ENCODE measurements around the gene FSTL4. TPM values are rescaled to one million over a fixed set of nuclear protein-coding genes. Genes with fewer than 3 reads are reported as not detected.

FSTL4 gene
- total and polyA plus RNA-seq, 9 donors, result 0.07 to 0.22 (median 0.15) TPM; not detected in 4

DNA sequence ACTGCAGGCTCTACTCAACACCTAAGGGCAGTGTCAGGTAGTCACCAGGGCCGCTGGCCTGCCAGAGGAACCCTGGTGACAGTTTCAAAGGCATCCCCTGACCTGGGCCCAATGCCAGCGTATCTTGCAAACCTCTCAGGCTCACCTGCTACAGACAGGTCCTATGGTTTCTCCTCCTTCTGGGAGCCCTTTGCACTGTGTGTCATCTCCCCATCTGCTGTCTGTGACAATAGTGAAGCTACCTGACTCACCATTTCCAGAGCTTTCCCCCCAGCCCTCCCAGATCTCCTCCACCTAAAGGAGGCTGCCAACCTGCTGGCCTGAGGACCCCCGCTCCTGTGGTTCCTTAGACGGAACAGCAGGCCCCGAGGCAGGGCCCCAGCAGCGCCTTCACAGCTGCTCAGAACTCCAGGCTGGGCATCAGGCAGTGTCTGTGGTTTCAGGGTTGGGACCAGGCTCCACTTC, 203.1 kb downstream of the FSTL4 start:
- Histone ChIP-seq H3K36me3 (no peaks in the 10 kb centered on the region), H3K27ac (no peak overlapping the region), H3K9me3 (no peaks in the 10 kb centered on the region), H3K4me3 (no peak overlapping the region), H3K4me1 (ENCODE audit: insufficient read depth) (no peaks in the 10 kb centered on the region), H3K27me3 (no peaks in the 10 kb centered on the region)
- no peak for DNase-seq
- TF ChIP-seq CTCF (IDR thresholded peaks at IDR 0.05) (no peak), EP300 (IDR thresholded peaks at IDR 0.05) (no peak), POLR2A (IDR thresholded peaks at IDR 0.05) (no peak)
- WGBS, 3 donors, result 87 to 88% (median 87%) methylated on average over 6 of the region's 6 CpGs
- intact Hi-C loops (cut with DNase I), result no loop called here

DNA sequence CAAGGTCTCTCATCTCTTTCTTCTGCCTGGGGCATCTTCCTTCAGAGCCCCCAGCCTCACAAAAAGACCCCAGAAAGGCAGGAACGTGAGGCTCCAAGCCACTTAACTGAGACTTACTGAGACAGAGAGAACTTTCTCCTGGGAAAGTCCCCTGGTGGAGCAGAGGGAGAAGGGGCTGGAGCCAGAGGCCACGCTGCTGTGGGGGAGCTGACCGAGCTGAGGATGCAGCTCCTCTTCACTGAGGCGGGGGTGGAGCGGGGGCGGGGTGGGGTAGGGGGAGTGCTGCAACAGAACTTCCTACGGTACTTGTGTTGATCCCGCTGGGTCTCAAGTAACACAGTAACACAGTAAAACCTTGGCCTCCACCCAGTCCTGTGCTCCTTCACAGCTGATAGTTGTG, 204.0 kb downstream of the FSTL4 start:
- no peaks in the 10 kb centered on the region for H3K9me3 ChIP-seq
- no peaks in the 10 kb centered on the region for H3K27me3 ChIP-seq
- intact Hi-C loops (cut with DNase I), result no loop called here
- H3K36me3 ChIP-seq, result no peaks in the 10 kb centered on the region
- TF ChIP-seq CTCF (IDR thresholded peaks at IDR 0.05), result no peak
- no peaks in the 10 kb centered on the region for H3K4me1 ChIP-seq (ENCODE audit: insufficient read depth)
- no peak overlapping the region for H3K27ac ChIP-seq
- H3K4me3 ChIP-seq, result no peak overlapping the region
- 18 to 28% (median 20%) methylated on average over 8 of the region's 8 CpGs for whole genome bisulfite sequencing, 3 donors
- no peak for DNase-seq

DNA sequence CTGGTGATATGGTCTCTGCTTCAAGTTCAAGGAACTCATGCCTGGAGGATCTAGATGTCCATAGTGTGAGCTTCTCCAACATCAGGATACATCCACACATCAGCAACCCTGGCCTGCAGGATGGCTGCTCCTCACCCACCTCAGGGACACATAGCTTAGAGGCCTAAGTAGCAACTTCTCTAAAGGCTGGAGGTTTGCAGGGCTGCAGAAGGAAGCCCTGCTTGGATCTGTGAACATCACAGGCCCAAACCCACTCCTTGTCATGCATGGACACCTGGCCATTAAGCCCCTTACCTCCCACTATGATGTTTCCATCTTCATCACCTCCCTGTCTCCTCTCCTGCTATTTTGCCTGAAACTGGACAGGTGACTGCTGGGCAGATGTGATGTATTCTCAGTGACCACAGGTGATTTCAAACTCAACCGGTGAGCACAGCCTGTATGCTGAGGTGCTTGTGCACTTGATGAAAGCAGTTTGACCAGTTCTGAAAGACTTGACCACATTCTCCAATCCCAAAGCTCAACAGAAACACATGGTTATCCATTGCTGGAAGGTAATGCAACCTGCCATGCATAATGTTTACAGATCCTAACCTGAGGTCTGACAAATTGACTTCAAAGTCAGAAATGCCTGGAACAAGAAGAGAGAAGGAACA, 205.2 kb downstream of the FSTL4 start:
- H3K27me3 ChIP-seq, result no peaks in the 10 kb centered on the region
- 86 to 100% (median 88%) methylated on average over 1 of the region's 1 CpG for WGBS, 3 donors
- no peaks in the 10 kb centered on the region for H3K4me1 ChIP-seq (ENCODE audit: insufficient read depth)
- intact Hi-C loops (cut with DNase I), result no loop called here
- H3K36me3 ChIP-seq, result no peaks in the 10 kb centered on the region
- no peak overlapping the region for H3K27ac ChIP-seq
- DNase-seq, result no peak
- no peaks in the 10 kb centered on the region for H3K9me3 ChIP-seq
- no peak for TF ChIP-seq CTCF (IDR thresholded peaks at IDR 0.05)
- TF ChIP-seq POLR2A (IDR thresholded peaks at IDR 0.05), result no peak
- TF ChIP-seq EP300 (IDR thresholded peaks at IDR 0.05), result no peak
- no peak overlapping the region for H3K4me3 ChIP-seq

DNA sequence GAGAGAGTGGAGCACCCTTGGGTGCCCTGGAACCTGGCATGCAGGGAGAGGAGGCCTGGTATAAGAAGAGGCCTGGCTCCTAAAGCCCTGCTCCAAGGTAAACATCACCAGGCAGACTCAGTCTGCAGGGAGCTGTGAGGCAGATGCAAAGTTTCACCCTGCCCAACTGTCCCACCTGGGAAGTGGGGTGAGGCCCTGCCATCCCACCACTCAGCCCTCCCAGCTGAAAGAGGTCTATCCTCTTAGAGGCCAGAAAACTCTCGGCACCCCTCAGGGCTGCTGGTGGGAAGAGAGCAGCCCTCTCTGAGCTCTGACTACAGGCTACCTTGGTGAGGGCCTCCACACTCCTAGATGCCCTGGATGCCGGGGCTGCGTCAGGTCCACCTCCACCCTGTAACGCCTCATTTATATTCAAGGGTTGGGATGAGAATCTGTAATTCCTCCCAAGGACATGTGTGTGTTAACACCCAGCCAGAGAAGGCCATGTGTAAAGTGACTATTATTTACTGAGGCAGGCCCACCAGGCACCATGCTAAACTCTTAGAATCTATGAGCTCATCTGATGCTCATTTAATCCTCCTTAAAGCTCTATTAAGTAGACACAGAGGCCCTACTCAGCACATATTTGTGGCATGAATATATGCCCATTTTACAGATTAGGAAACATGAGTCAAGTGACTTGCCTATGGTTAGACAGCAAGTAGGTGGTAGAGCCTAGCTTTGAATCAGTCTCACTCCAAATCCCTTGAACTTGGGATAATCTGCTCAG, 205.9 kb downstream of the FSTL4 start:
- no peak overlapping the region for H3K27ac ChIP-seq
- H3K27me3 ChIP-seq, result no peaks in the 10 kb centered on the region
- H3K4me3 ChIP-seq, result no peak overlapping the region
- WGBS, 3 donors, result 92 to 99% (median 94%) methylated on average over 4 of the region's 4 CpGs
- no peaks in the 10 kb centered on the region for H3K36me3 ChIP-seq
- DNase-seq, result no peak
- no peak for TF ChIP-seq EP300 (IDR thresholded peaks at IDR 0.05)
- TF ChIP-seq POLR2A (IDR thresholded peaks at IDR 0.05), result no peak
- TF ChIP-seq CTCF (IDR thresholded peaks at IDR 0.05), result no peak
- intact Hi-C loops (cut with DNase I), result no loop called here
- no peaks in the 10 kb centered on the region for H3K9me3 ChIP-seq
- H3K4me1 ChIP-seq (ENCODE audit: insufficient read depth), result no peaks in the 10 kb centered on the region

Data from ovary (tissue), 9 donors.